H1 (cell line): Measurements from ENCODE around the gene XRRA1. TPM values are rescaled to one million over a fixed set of nuclear protein-coding genes. Genes with fewer than 3 reads are reported as not detected.

Experiments used
- CTCF ChIA-PET: fragments of 300-600 bp; sonication (Branson Sonifier 250); formaldehyde crosslinking; loops from one replicate; lab custom pipeline; 2021; ENCODE audit not compliant: partially characterized antibody; lab: Charles Lee
- POLR2A ChIA-PET: fragments of 300-600 bp; sonication (Branson Sonifier 250); formaldehyde crosslinking; loops from one replicate; lab custom pipeline; 2021; ENCODE audit warnings: inconsistent platforms; ENCODE audit not compliant: partially characterized antibody; lab: Charles Lee
- DNase-seq, 2 experiments: peaks; one replicate each; pipeline versions ENCODE4 v3.0.0 to v3.0.0-alpha.2; 2010 to 2022; ENCODE audit warnings: low spot score in 2 of 2, low read depth in 1 of 2, mixed read lengths in 1 of 2
- FAIRE-seq: peaks from 2 replicates; lab custom pipeline; 2011; peaks lifted over from hg19 to GRCh38; lab: Jason Lieb, UNC
- H2AFZ ChIP-seq: 2 replicates; pipeline ENCODE4 v1.8.1; 2012; ENCODE audit warnings: low read length, inconsistent platforms
- H2AK5ac ChIP-seq: 2 replicates; pipeline ENCODE4 v1.6.1; 2013; ENCODE audit warnings: low read depth, low read length
- H2BK120ac ChIP-seq: replicated peaks from 2 replicates; pipeline ENCODE3; 2013; ENCODE audit warnings: low read depth, low read length, inconsistent platforms
- H2BK12ac ChIP-seq: 2 replicates; pipeline ENCODE4 v1.6.1; 2013; ENCODE audit warnings: low read depth, low read length
- H2BK15ac ChIP-seq: 2 replicates; pipeline ENCODE4 v1.6.1; 2013; ENCODE audit warnings: low read length
- H2BK20ac ChIP-seq: 2 replicates; pipeline ENCODE4 v1.6.1; 2013; ENCODE audit warnings: low read length
- H2BK5ac ChIP-seq: 2 replicates; pipeline ENCODE4 v1.6.1; 2013; ENCODE audit warnings: low read depth, low read length
- H3K14ac ChIP-seq: 2 replicates; pipeline ENCODE4 v1.6.1; 2013; ENCODE audit warnings: inconsistent platforms; ENCODE audit not compliant: insufficient read length
- H3K18ac ChIP-seq: 2 replicates; pipeline ENCODE4 v1.6.1; 2013; ENCODE audit warnings: low read length; ENCODE audit errors: extremely low read depth
- H3K23ac ChIP-seq: 2 replicates; pipeline ENCODE4 v1.6.1; 2013; ENCODE audit warnings: inconsistent platforms; ENCODE audit not compliant: insufficient read length
- H3K23me2 ChIP-seq: 2 replicates; pipeline ENCODE4 v1.6.1; 2013; ENCODE audit warnings: low read depth, low read length
- H3K27ac ChIP-seq: 2 replicates; pipeline ENCODE4 v1.6.1; 2011; ENCODE audit warnings: low read depth, low read length, inconsistent platforms
- H3K27me3 ChIP-seq, 4 experiments: replicated peaks in 1 of 4; 1 replicate in 1 of 4; 2 replicates in 3 of 4; pipeline versions ENCODE4 v1.6.1 to v1.8.1; 2011 to 2013; ENCODE audit warnings: low read length in 3 of 4, mild to moderate bottlenecking in 3 of 4, inconsistent platforms in 2 of 4, mixed read lengths in 2 of 4, moderate library complexity in 1 of 4; ENCODE audit not compliant: control insufficient read depth in 3 of 4, insufficient read depth in 3 of 4; ENCODE audit errors: extremely low read depth in 1 of 4
- H3K36me3 ChIP-seq, 4 experiments: 2 replicates each; pipeline versions ENCODE4 v1.6.1 to v1.8.1; 2011 to 2013; ENCODE audit warnings: mild to moderate bottlenecking in 4 of 4, low read length in 3 of 4, moderate library complexity in 2 of 4, control low read depth in 1 of 4, inconsistent platforms in 1 of 4; ENCODE audit not compliant: insufficient read depth in 4 of 4, control insufficient read depth in 2 of 4
- H3K4ac ChIP-seq: replicated peaks from 2 replicates; pipeline ENCODE3; 2013; ENCODE audit warnings: low read length, low read depth, mixed read lengths, inconsistent platforms; ENCODE audit not compliant: insufficient read length
- H3K4me1 ChIP-seq, 4 experiments: replicated peaks in 1 of 4; 1 replicate in 1 of 4; 2 replicates in 3 of 4; pipeline versions ENCODE4 v1.6.1 to v1.8.1; 2011 to 2013; ENCODE audit warnings: low read length in 3 of 4, inconsistent platforms in 2 of 4, mixed read lengths in 1 of 4; ENCODE audit not compliant: insufficient read depth in 4 of 4, control insufficient read depth in 3 of 4
- H3K4me2 ChIP-seq, 2 experiments: 2 replicates each; pipeline versions ENCODE4 v1.6.1 to v1.8.1; 2011 to 2013; ENCODE audit warnings: low read depth in 2 of 2, low read length in 2 of 2, control low read depth in 1 of 2, inconsistent platforms in 1 of 2, mild to moderate bottlenecking in 1 of 2; ENCODE audit not compliant: insufficient read depth in 1 of 2
- H3K4me3 ChIP-seq, 4 experiments: fragments of 200-600, 300-600 bp in 1 of 4; sonication (generic), shearing (Covaris generic), sonication (Bioruptor Twin) in 1 of 4; 2 replicates each; pipeline versions ENCODE4 v1.5.1 to v1.8.1; 2011 to 2016; ENCODE audit warnings: low read length in 4 of 4, low read depth in 3 of 4, control low read depth in 2 of 4, inconsistent platforms in 2 of 4, mild to moderate bottlenecking in 2 of 4, mixed read lengths in 1 of 4, moderate library complexity in 1 of 4; ENCODE audit not compliant: insufficient read depth in 2 of 4; ENCODE audit errors: extremely low read depth in 1 of 4
- H3K56ac ChIP-seq: replicated peaks from 2 replicates; pipeline ENCODE3; 2013; ENCODE audit warnings: low read depth, mild to moderate bottlenecking, mixed read lengths, low read length, inconsistent platforms; ENCODE audit not compliant: insufficient read length
- H3K79me1 ChIP-seq: 2 replicates; pipeline ENCODE4 v1.6.1; 2013; ENCODE audit warnings: low read depth, low read length, control low read depth
- H3K79me2 ChIP-seq, 2 experiments: 2 replicates each; pipeline versions ENCODE4 v1.6.1 to v1.8.1; 2012 to 2013; ENCODE audit warnings: low read length in 2 of 2, mild to moderate bottlenecking in 2 of 2, inconsistent platforms in 1 of 2; ENCODE audit not compliant: insufficient read depth in 2 of 2, control insufficient read depth in 1 of 2
- H3K9ac ChIP-seq, 4 experiments: replicated peaks in 1 of 4; 1 replicate in 1 of 4; 2 replicates in 3 of 4; pipeline versions ENCODE4 v1.6.1 to v1.8.1; 2011 to 2013; ENCODE audit warnings: low read depth in 3 of 4, low read length in 3 of 4, control low read depth in 2 of 4, mild to moderate bottlenecking in 2 of 4, moderate library complexity in 2 of 4, inconsistent platforms in 1 of 4; ENCODE audit errors: extremely low read depth in 1 of 4
- H3K9me3 ChIP-seq, 2 experiments: 2 replicates each; pipeline versions ENCODE4 v1.6.1 to v1.8.1; 2012 to 2013; ENCODE audit warnings: mild to moderate bottlenecking in 2 of 2, moderate library complexity in 2 of 2, control low read depth in 1 of 2, inconsistent platforms in 1 of 2, low read depth in 1 of 2, low read length in 1 of 2, mixed read lengths in 1 of 2; ENCODE audit not compliant: insufficient read depth in 2 of 2
- H4K20me1 ChIP-seq, 2 experiments: replicated peaks in 1 of 2; 2 replicates each; pipeline versions ENCODE3 to v1.8.1; 2011 to 2013; ENCODE audit warnings: inconsistent platforms in 2 of 2, low read length in 2 of 2, mild to moderate bottlenecking in 1 of 2; ENCODE audit not compliant: insufficient read depth in 2 of 2, control insufficient read depth in 1 of 2
- H4K5ac ChIP-seq: 2 replicates; pipeline ENCODE4 v1.6.1; 2013; ENCODE audit warnings: low read length, low read depth, mixed read lengths, inconsistent platforms; ENCODE audit not compliant: insufficient read length
- H4K8ac ChIP-seq: 2 replicates; pipeline ENCODE4 v1.8.0; 2013; ENCODE audit warnings: mild to moderate bottlenecking, moderate library complexity, low read length, inconsistent platforms; ENCODE audit not compliant: insufficient read depth; ENCODE audit errors: extremely low read depth
- H4K91ac ChIP-seq: replicated peaks from 2 replicates; pipeline ENCODE3; 2013; ENCODE audit warnings: low read length, mixed read lengths, inconsistent platforms; ENCODE audit not compliant: insufficient read length
- EGR1 ChIP-seq: IDR thresholded peaks from 2 replicates; pipeline ENCODE4 v1.6.1; 2011; ENCODE audit warnings: low read depth, low read length, borderline replicate concordance
- FOSL1 ChIP-seq: IDR thresholded peaks from 2 replicates; pipeline ENCODE4 v1.6.1; 2011; ENCODE audit warnings: mild to moderate bottlenecking, low read depth, low read length, moderate library complexity; ENCODE audit not compliant: insufficient read depth
- GABPA ChIP-seq: IDR thresholded peaks from 2 replicates; pipeline ENCODE4 v1.6.1; 2011; ENCODE audit warnings: mild to moderate bottlenecking, low read length, moderate library complexity, borderline replicate concordance; ENCODE audit not compliant: insufficient read depth
- NANOG ChIP-seq: IDR thresholded peaks from 2 replicates; pipeline ENCODE4 v1.6.1; 2011; ENCODE audit warnings: low read length, low read depth, mild to moderate bottlenecking, inconsistent platforms; ENCODE audit not compliant: insufficient read depth, poor library complexity, severe bottlenecking
- RNF2 ChIP-seq: fragments of 200-900, 300-1000 bp; sonication (generic); IDR thresholded peaks from 2 replicates; pipeline ENCODE4 v1.7.1; 2016; ENCODE audit warnings: borderline replicate concordance, low read depth, mild to moderate bottlenecking, antibody characterized with exemption, low read length; ENCODE audit not compliant: poor library complexity, severe bottlenecking; ENCODE audit errors: missing control alignments
- SAP30 ChIP-seq: fragments of 300-600 bp; sonication (generic); IDR thresholded peaks from 2 replicates; pipeline ENCODE4 v1.7.1; 2012; ENCODE audit warnings: low read length, moderate library complexity, mild to moderate bottlenecking, inconsistent platforms; ENCODE audit not compliant: insufficient read depth, insufficient replicate concordance
- SIN3A ChIP-seq, 2 experiments: IDR thresholded peaks in 1 of 2; conservative IDR thresholded peaks in 1 of 2; 2 replicates each; pipeline ENCODE4 v1.6.1; 2011 to 2012; ENCODE audit warnings: low read length in 2 of 2, improper control_type of control experiment in 1 of 2, low read depth in 1 of 2, mild to moderate bottlenecking in 1 of 2
- SIRT6 ChIP-seq: IDR thresholded peaks from one replicate; pipeline ENCODE4 v1.7.1; 2012; ENCODE audit warnings: low read length, inconsistent platforms
- SP2 ChIP-seq: IDR thresholded peaks from 2 replicates; pipeline ENCODE4 v1.6.1; 2012; ENCODE audit warnings: mild to moderate bottlenecking, low read length, inconsistent platforms
- SUZ12 ChIP-seq: fragments of 200-600 bp; sonication (generic); IDR thresholded peaks from 2 replicates; pipeline ENCODE4 v1.6.1; 2012; ENCODE audit warnings: mild to moderate bottlenecking, inconsistent platforms, low read length, moderate library complexity, mixed read lengths
- YY1 ChIP-seq: IDR thresholded peaks from 2 replicates; pipeline ENCODE4 v1.6.1; 2011; ENCODE audit warnings: low read depth, mild to moderate bottlenecking, low read length
- WGBS, 2 experiments: shearing (Covaris generic) in 1 of 2; methylation state at CpG; one replicate each; pipeline versions ENCODE4 v1.1.6 to v1.1.7; 2013 to 2015; ENCODE audit warnings: low lambda C conversion rate in 2 of 2, mixed read lengths in 2 of 2, inconsistent platforms in 1 of 2, low coverage in 1 of 2, missing lambda C conversion rate in 1 of 2; ENCODE audit not compliant: insufficient replicate concordance in 2 of 2, insufficient coverage in 1 of 2, insufficient read length in 1 of 2; ENCODE audit errors: extremely low coverage in 1 of 2, missing lambda C conversion rate in 1 of 2; 5-methylcytosine and 5-hydroxymethylcytosine counted together
- polyA plus RNA-seq, 7 experiments: library from polyadenylated mRNA; depleted of rRNA in 3 of 7; stranded (reverse) in 5 of 7; unstranded in 2 of 7; fragments of >200 nt in 5 of 7; fragments of 200-250 nt in 2 of 7; gene quantifications; 1 replicate in 5 of 7; 2 replicates in 1 of 7; 4 replicates in 1 of 7; pipeline versions ENCODE4 v1.2.1 to v1.2.3, GENCODE V29; 2011 to 2013; ENCODE audit warnings: missing spikeins in 2 of 7, mixed read lengths in 2 of 7
- total RNA-seq: library from RNA; stranded (reverse); fragmentation: NEBNext Ultra II Directional; extraction: Animal tissue kit (Norgen Biotek cat#: 25700); gene quantifications from 2 replicates; pipeline ENCODE4 v1.2.1, GENCODE V29; 2021
- TF ChIP-seq, protein P1 (sequence below): IDR thresholded peaks from 2 replicates; pipeline ENCODE4 v1.6.1; 2012; ENCODE audit warnings: inconsistent platforms

XRRA1 gene
- total and polyA plus RNA-seq, 2 of the 8 experiments (the other 6 are each of a cell fraction or from before 2014, with no cell fraction given) = 2.1 to 7.1 TPM

DNA sequence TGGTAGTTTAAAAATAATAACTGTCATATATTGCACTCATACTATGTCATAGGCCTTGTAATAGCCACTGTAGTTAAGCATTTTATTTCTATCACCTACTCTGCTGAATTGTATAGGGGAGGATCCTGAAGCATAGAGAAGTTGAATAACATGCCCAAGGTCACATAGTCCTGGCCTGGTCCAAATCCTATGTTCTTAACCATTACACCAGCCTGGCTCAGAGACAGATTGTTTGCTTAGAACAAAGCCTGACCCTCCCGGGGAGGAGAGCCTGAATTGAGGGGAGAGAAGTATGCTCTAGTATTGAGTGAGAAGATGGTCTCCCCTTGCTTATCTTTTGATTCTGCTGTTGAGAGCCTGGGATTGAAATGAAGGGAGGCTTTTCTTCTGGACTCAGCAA lies 42.0 kb upstream of the XRRA1 start:
- H3K4ac ChIP-seq = no peak overlapping the region
- H3K79me2 ChIP-seq = peaks cover 0 to 11% of the 10 kb centered on the region in 2 experiments; a peak in 2 of 4 replicates
- FAIRE-seq = no peak
- WGBS, 2 experiments = 84% methylated on average over 1 of the region's 1 CpG; no CpG with 5 or more reads in 1 of the 2 experiments
- H2BK20ac ChIP-seq = no peak overlapping the region
- H3K27me3 ChIP-seq = no peaks in the 10 kb centered on the region
- H4K20me1 ChIP-seq = no peaks in the 10 kb centered on the region
- no peak overlapping the region for H3K4me3 ChIP-seq
- no peak overlapping the region for H3K14ac ChIP-seq
- H3K18ac ChIP-seq = no peak overlapping the region
- H4K91ac ChIP-seq = no peak overlapping the region
- no peak overlapping the region for H3K9ac ChIP-seq
- H2BK120ac ChIP-seq = no peak overlapping the region
- H2AK5ac ChIP-seq = no peak overlapping the region
- no peak overlapping the region for H4K8ac ChIP-seq
- H4K5ac ChIP-seq = no peak overlapping the region
- H3K4me1 ChIP-seq = no peaks in the 10 kb centered on the region; a peak in 2 of 7 replicates
- peaks cover 2 to 17% (median 6%) of the 10 kb centered on the region in 4 experiments; a peak in 5 of 8 replicates for H3K36me3 ChIP-seq
- no peak overlapping the region for H3K56ac ChIP-seq
- H3K23ac ChIP-seq = no peak overlapping the region
- no peak overlapping the region for H2BK5ac ChIP-seq
- H2BK15ac ChIP-seq = no peak overlapping the region
- H3K27ac ChIP-seq = no peak overlapping the region
- DNase-seq = no peak
- H2AFZ ChIP-seq = no peak overlapping the region
- H3K9me3 ChIP-seq = no peaks in the 10 kb centered on the region
- no peak overlapping the region for H2BK12ac ChIP-seq
- ChIA-PET CTCF (no interaction called here), POLR2A (interaction anchor here (1.1 to 1.4 kb wide), 2 partner anchors 14 to 18 kb away, joined by 3 read pairs; no protein-coding TSS in a partner anchor)
- H3K23me2 ChIP-seq = peaks cover 8% of the 10 kb centered on the region; the same call in 1 of the 2 replicates
- no peaks in the 10 kb centered on the region; the same call in 1 of the 2 replicates for H3K79me1 ChIP-seq
- H3K4me2 ChIP-seq = no peak overlapping the region
- TF ChIP-seq SIRT6 = no peak
- no peak for TF ChIP-seq GABPA
- no peak for TF ChIP-seq YY1
- no peak for TF ChIP-seq NANOG
- TF ChIP-seq, protein P1, sequence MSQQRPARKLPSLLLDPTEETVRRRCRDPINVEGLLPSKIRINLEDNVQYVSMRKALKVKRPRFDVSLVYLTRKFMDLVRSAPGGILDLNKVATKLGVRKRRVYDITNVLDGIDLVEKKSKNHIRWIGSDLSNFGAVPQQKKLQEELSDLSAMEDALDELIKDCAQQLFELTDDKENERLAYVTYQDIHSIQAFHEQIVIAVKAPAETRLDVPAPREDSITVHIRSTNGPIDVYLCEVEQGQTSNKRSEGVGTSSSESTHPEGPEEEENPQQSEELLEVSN = no peak
- TF ChIP-seq EGR1 = no peak
- TF ChIP-seq FOSL1 = no peak
- TF ChIP-seq SUZ12 = no peak
- no peak for TF ChIP-seq SP2
- TF ChIP-seq RNF2 = no peak
- TF ChIP-seq SAP30 = no peak
- no peak for TF ChIP-seq SIN3A (conservative IDR thresholded peaks at IDR 0.05 in 1 of 2, IDR thresholded peaks at IDR 0.05 in 1 of 2; ENCODE audit: low read depth in 1 of 2, low read length in 2 of 2)
